Osteocyte (in vitro differentiated cells): ENCODE measurements around the gene CELF4. TPM values are rescaled to one million over a fixed set of nuclear protein-coding genes. Genes with fewer than 3 reads are reported as not detected.
A peak's percentile ranks its signal among the peaks of the same experiment; 100 is the strongest.

Source experiments
- DNase-seq: peaks from one replicate; pipeline ENCODE4 v3.0.0; 2021; ENCODE audit warnings: mixed read lengths; ENCODE audit not compliant: unreplicated experiment; ENCODE audit errors: extremely low spot score
- H3K27ac Mint-ChIP-seq: one replicate; pipeline ENCODE4 v1.8.0; 2021; ENCODE audit warnings: mild to moderate bottlenecking, mixed read lengths; ENCODE audit not compliant: unreplicated experiment
- H3K27me3 Mint-ChIP-seq: one replicate; pipeline ENCODE4 v1.8.0; 2021; ENCODE audit warnings: mixed read lengths; ENCODE audit not compliant: unreplicated experiment
- H3K36me3 Mint-ChIP-seq: one replicate; pipeline ENCODE4 v1.8.0; 2021; ENCODE audit warnings: mixed read lengths; ENCODE audit not compliant: unreplicated experiment
- H3K4me1 Mint-ChIP-seq: one replicate; pipeline ENCODE4 v1.8.0; 2021; ENCODE audit warnings: mixed read lengths; ENCODE audit not compliant: unreplicated experiment
- H3K4me3 Mint-ChIP-seq: one replicate; pipeline ENCODE4 v1.8.0; 2021; ENCODE audit warnings: mild to moderate bottlenecking, moderate library complexity, mixed read lengths; ENCODE audit not compliant: unreplicated experiment
- H3K9me3 Mint-ChIP-seq: one replicate; pipeline ENCODE4 v1.8.0; 2021; ENCODE audit warnings: mixed read lengths; ENCODE audit not compliant: unreplicated experiment
- total RNA-seq: library from RNA; stranded (reverse); gene quantifications from 2 replicates; pipeline ENCODE4 v1.2.1, GENCODE V29; 2021
- TF ChIP-seq, protein P1 (sequence below): fragments of 200-600 bp; sonication (generic); IDR thresholded peaks from 2 replicates; pipeline ENCODE4 v1.5.0; 2021; ENCODE audit warnings: antibody characterized with exemption, mild to moderate bottlenecking, moderate library complexity

Gene CELF4
- total RNA-seq, 1 donor from 2014 or later, result not detected

DNA sequence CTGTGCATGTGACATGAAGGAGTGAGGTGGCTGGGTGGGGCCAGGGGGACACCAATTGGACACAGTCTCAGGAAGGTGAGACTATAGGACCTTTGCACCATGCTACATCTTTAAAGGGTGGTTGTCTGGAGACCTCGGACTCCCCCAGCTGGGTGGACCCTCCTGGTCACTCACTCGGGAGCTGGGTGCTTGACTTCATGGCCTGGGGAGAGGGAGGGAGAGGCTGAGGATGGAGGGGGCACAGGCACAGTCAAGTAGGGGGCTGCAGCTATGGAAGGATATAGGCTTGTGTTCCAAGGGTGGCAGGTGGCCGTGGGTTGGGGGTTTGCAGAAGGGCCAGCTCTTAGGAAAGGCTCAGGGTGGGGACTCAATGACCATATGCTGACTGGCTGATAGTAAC lies 7.1 kb upstream of the CELF4 start:
- TF ChIP-seq, protein P1, sequence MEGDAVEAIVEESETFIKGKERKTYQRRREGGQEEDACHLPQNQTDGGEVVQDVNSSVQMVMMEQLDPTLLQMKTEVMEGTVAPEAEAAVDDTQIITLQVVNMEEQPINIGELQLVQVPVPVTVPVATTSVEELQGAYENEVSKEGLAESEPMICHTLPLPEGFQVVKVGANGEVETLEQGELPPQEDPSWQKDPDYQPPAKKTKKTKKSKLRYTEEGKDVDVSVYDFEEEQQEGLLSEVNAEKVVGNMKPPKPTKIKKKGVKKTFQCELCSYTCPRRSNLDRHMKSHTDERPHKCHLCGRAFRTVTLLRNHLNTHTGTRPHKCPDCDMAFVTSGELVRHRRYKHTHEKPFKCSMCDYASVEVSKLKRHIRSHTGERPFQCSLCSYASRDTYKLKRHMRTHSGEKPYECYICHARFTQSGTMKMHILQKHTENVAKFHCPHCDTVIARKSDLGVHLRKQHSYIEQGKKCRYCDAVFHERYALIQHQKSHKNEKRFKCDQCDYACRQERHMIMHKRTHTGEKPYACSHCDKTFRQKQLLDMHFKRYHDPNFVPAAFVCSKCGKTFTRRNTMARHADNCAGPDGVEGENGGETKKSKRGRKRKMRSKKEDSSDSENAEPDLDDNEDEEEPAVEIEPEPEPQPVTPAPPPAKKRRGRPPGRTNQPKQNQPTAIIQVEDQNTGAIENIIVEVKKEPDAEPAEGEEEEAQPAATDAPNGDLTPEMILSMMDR, result no peak
- no peak overlapping the region for H3K4me3 Mint-ChIP-seq
- H3K4me1 Mint-ChIP-seq, result no peaks in the 10 kb centered on the region
- peaks cover 26% of the 10 kb centered on the region for H3K27me3 Mint-ChIP-seq
- peak; percentile 74 for DNase-seq
- no peaks in the 10 kb centered on the region for H3K9me3 Mint-ChIP-seq
- no peaks in the 10 kb centered on the region for H3K36me3 Mint-ChIP-seq
- H3K27ac Mint-ChIP-seq, result no peak overlapping the region

GRCh38 chr18:37571266-37571665 lies 5.7 kb upstream of the CELF4 start:
- Mint-ChIP-seq H3K4me1 (peaks cover 3% of the 10 kb centered on the region), H3K36me3 (no peaks in the 10 kb centered on the region), H3K27ac (no peak overlapping the region), H3K9me3 (no peaks in the 10 kb centered on the region), H3K27me3 (peaks cover 32% of the 10 kb centered on the region), H3K4me3 (no peak overlapping the region)
- DNase-seq, result peak; percentile 54
- TF ChIP-seq, protein P1, result no peak

GRCh38 chr18:37570336-37570930 lies 4.8 kb upstream of the CELF4 start:
- no peaks in the 10 kb centered on the region for H3K36me3 Mint-ChIP-seq

GRCh38 chr18:37568671-37569070 lies 3.1 kb upstream of the CELF4 start:
- H3K4me3 Mint-ChIP-seq, result no peak overlapping the region
- H3K4me1 Mint-ChIP-seq, result peaks cover 14% of the 10 kb centered on the region
- no peak for DNase-seq
- H3K27me3 Mint-ChIP-seq, result peaks cover 54% of the 10 kb centered on the region
- H3K36me3 Mint-ChIP-seq, result no peaks in the 10 kb centered on the region
- TF ChIP-seq, protein P1, result no peak
- no peaks in the 10 kb centered on the region for H3K9me3 Mint-ChIP-seq
- no peak overlapping the region for H3K27ac Mint-ChIP-seq

More at GRCh38 chr18:37570336-37570930, 4.8 kb upstream of the CELF4 start:
- H3K4me3 Mint-ChIP-seq, result no peak overlapping the region
- peaks cover 37% of the 10 kb centered on the region for H3K27me3 Mint-ChIP-seq
- DNase-seq, result peak; percentile 53
- peaks cover 7% of the 10 kb centered on the region for H3K4me1 Mint-ChIP-seq
- H3K27ac Mint-ChIP-seq, result no peak overlapping the region
- no peaks in the 10 kb centered on the region for H3K9me3 Mint-ChIP-seq
- TF ChIP-seq, protein P1, result no peak

- TF ChIP-seq, protein P1, result no peak
- Mint-ChIP-seq H3K27me3 (peaks cover 55% of the 10 kb centered on the region), H3K27ac (no peak overlapping the region), H3K9me3 (no peaks in the 10 kb centered on the region), H3K36me3 (no peaks in the 10 kb centered on the region), H3K4me1 (peaks cover 14% of the 10 kb centered on the region), H3K4me3 (no peak overlapping the region)
- no peak for DNase-seq
These were observed 2.4 kb upstream of the CELF4 start for GRCh38 chr18:37567994-37568359.
